ENCODE data around the gene BHMT2. TPM values are rescaled to one million over a fixed set of nuclear protein-coding genes. Genes with fewer than 3 reads are reported as not detected.

Gene BHMT2
- total and polyA plus RNA-seq, 2 of the 13 experiments (the other 11 are each of a cell fraction or from before 2014, with no cell fraction given): 13.8 to 18.8 TPM

GRCh38 chr5:79030663-79031484 is 38.7 kb upstream of the BHMT2 start (continued):
- TF ChIP-seq BCL6 (CRISPR knock-in tag; IDR thresholded peaks at IDR 0.05) (peak; percentile 60), ZXDC (CRISPR knock-in tag; IDR thresholded peaks at IDR 0.05) (no peak), ISL2 (CRISPR knock-in tag; IDR thresholded peaks at IDR 0.05) (peak; percentile 92), YY1 (IDR thresholded peaks at IDR 0.05; ENCODE audit: insufficient read depth, insufficient replicate concordance, low read depth, low read length) (peak; percentile 3), ZNF331 (CRISPR knock-in tag; IDR thresholded peaks at IDR 0.05) (0 out of 2 replicates have a peak, but pooled peaks have one; percentile 37), SOX5 (CRISPR knock-in tag; IDR thresholded peaks at IDR 0.05; ENCODE audit: borderline replicate concordance) (peak; percentile 62; the same call in 1 of the 2 replicates), YEATS4 (CRISPR knock-in tag; IDR thresholded peaks at IDR 0.05; ENCODE audit: borderline replicate concordance) (0 out of 2 replicates have a peak, but pooled peaks have one; percentile 52), PRDM4 (CRISPR knock-in tag; IDR thresholded peaks at IDR 0.05; ENCODE audit: borderline replicate concordance) (no peak), PREB (CRISPR knock-in tag; IDR thresholded peaks at IDR 0.05) (no peak), ZNF644 (CRISPR knock-in tag; IDR thresholded peaks at IDR 0.05; ENCODE audit: low read depth) (peak; percentile 91), ZNF879 (CRISPR knock-in tag; IDR thresholded peaks at IDR 0.05) (no peak), KMT2A (CRISPR knock-in tag; IDR thresholded peaks at IDR 0.05) (no peak), RARA (CRISPR knock-in tag; IDR thresholded peaks at IDR 0.05) (peak; percentile 84), RFX3 (CRISPR knock-in tag; IDR thresholded peaks at IDR 0.05) (no peak), GPN1 (CRISPR knock-in tag; IDR thresholded peaks at IDR 0.05; ENCODE audit: borderline replicate concordance) (no peak), PCBP2 (optimal IDR thresholded peaks at IDR 0.05; ENCODE audit: low read depth, low read length, poor library complexity, severe bottlenecking) (no peak), KDM4B (CRISPR knock-in tag; IDR thresholded peaks at IDR 0.05) (no peak), POLR2A (IDR thresholded peaks at IDR 0.05; ENCODE audit: insufficient read depth in 1 of 2, low read depth in 2 of 2, low read length in 2 of 2) (no peak), FOXA1 (IDR thresholded peaks at IDR 0.05) (peak; percentile 77), FOXA1 (CRISPR knock-in tag; IDR thresholded peaks at IDR 0.05) (peak; percentile 75), NFE2L2 (IDR thresholded peaks at IDR 0.05; ENCODE audit: low read length) (no peak), GATAD1 (CRISPR knock-in tag; IDR thresholded peaks at IDR 0.05) (peak; percentile 13; the same call in 1 of the 2 replicates), ZSCAN5A (CRISPR knock-in tag; IDR thresholded peaks at IDR 0.05; ENCODE audit: borderline replicate concordance) (no peak)
